ENCODE data around the gene GNPDA1. TPM values are rescaled to one million over a fixed set of nuclear protein-coding genes. Genes with fewer than 3 reads are reported as not detected.
A peak's percentile ranks its signal among the peaks of the same experiment; 100 is the strongest.

GNPDA1 gene
- total RNA-seq (2022) (53.2 and 54.0 TPM in 2 replicates), Bru-seq, nascent RNA (percentile 65 among the genes with signal in this experiment), BruChase-seq, experiment 1, labeled RNA remaining after a 6-hour chase (percentile 81 among the genes with signal in this experiment), BruChase-seq, experiment 2, labeled RNA remaining after a 2-hour chase (percentile 73 among the genes with signal in this experiment)
- long read RNA-seq, transcript GNPDA1-201 (7 exons, 2,273 nt): major isoform, 38 of 55 reads
- long read RNA-seq, transcript GNPDA1-210 (6 exons, 2,980 nt): minor isoform, 6 of 55 reads
- long read RNA-seq, partial matches to known transcripts: 3 of 55 reads
- long read RNA-seq, other reads (novel, unspliced or antisense): 8 of 55 reads

DNA sequence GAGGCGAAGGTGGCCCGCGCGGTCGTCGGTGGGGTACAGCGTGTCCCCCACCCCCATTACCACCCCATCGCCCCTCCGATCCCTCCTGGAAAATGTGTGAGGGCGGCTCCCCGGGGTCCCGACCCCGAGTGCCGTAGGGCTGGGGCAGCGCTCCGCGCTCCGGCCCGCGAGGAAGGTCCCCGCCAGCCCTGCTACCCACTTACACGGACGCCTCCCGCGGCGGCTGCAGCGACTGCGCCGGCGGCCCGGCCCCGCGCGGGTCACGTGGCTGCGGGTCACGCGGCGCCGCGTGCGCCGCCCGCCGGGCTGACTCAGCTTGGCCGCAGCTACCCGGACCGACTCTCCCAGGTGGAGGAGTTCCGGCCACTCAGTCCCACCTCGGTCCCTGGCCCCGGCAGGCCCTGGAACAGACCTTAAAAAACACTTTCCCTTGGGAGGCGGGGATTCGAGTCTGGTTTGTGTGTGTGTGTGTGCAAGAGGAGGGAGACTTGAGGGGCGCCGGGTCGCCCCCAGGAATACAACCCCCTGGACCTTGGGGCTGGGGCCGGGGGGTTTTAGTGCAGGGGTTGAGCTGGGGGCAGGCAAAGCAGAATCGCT is at the start of gene GNPDA1:
Gene GNPDA1 (minus strand): TSS at position 236 of the 597 bp plus-strand sequence. CDS start 992 bp downstream, outside the sequence.
- peak; percentile 89 for DNase-seq
- no TSS peak for BruUV-seq (replicated peaks)
- CTCF ChIA-PET: interaction anchor here (0.6 to 2.6 kb wide), 8 partner anchors 22 to 1602 kb away, joined by 3 to 13 read pairs (median 4); partner anchors contain the start of gene RNF14

DNA sequence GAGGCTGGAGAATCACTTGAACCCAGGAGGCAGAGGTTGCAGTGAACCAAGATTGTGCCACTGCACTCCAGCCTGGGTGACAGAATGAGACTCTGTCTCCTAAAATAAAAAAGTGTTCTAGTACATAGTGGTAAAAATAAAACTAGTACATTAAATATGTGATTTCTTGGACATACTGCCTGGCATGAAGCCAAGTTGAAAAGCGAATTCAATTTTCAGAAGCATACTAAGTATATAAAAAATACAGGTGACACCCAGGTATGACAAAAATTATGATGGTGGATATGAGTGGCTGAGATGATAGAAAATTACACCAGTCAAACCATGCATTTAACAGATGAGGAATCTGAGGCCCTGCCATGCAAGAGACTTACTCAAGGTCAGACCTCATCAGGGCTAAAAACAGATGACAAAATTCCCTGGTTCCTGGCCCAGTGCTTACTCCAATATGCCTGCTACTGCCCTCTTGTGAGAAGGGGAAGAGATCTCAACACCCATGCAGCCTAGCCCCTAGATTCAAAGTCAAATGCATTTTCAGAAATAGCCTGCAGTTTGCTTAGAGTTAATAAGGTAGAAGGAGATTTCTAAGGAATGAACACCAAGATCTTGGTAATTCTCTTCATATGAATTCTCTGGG is 46.6 kb upstream of the GNPDA1 start:
- H3K27ac Mint-ChIP-seq (ENCODE audit: unreplicated experiment): no peak overlapping the region
- H3K4me1 Mint-ChIP-seq (ENCODE audit: low read depth, unreplicated experiment): peaks cover 26% of the 10 kb centered on the region
- H3K27me3 Mint-ChIP-seq (ENCODE audit: unreplicated experiment): no peaks in the 10 kb centered on the region
- TF ChIP-seq, protein P1, sequence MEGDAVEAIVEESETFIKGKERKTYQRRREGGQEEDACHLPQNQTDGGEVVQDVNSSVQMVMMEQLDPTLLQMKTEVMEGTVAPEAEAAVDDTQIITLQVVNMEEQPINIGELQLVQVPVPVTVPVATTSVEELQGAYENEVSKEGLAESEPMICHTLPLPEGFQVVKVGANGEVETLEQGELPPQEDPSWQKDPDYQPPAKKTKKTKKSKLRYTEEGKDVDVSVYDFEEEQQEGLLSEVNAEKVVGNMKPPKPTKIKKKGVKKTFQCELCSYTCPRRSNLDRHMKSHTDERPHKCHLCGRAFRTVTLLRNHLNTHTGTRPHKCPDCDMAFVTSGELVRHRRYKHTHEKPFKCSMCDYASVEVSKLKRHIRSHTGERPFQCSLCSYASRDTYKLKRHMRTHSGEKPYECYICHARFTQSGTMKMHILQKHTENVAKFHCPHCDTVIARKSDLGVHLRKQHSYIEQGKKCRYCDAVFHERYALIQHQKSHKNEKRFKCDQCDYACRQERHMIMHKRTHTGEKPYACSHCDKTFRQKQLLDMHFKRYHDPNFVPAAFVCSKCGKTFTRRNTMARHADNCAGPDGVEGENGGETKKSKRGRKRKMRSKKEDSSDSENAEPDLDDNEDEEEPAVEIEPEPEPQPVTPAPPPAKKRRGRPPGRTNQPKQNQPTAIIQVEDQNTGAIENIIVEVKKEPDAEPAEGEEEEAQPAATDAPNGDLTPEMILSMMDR (IDR thresholded peaks at IDR 0.05; ENCODE audit: unreplicated experiment): no peak
- intact Hi-C loops (cut with micrococcal nuclease; ENCODE audit: unreplicated experiment): no loop called here
- no peak for DNase-seq
- H3K9me3 Mint-ChIP-seq (ENCODE audit: low read depth, unreplicated experiment): no peaks in the 10 kb centered on the region
- H3K4me3 Mint-ChIP-seq (ENCODE audit: low read depth, unreplicated experiment): no peak overlapping the region
- peaks cover 6% of the 10 kb centered on the region for H3K36me3 Mint-ChIP-seq (ENCODE audit: insufficient read depth, unreplicated experiment)
- CTCF ChIA-PET: no interaction called here
- BruUV-seq (replicated peaks): no TSS peak

More for the DNA sequence above, at the start of gene GNPDA1:
- intact Hi-C loops (cut with micrococcal nuclease; ENCODE audit: unreplicated experiment): loop anchor here (2.0 kb wide), 1 partner anchor 96 kb away; the partner anchor contains the start of gene NDFIP1
- TF ChIP-seq, protein P1 (IDR thresholded peaks at IDR 0.05; ENCODE audit: unreplicated experiment): no peak
- Mint-ChIP-seq H3K27ac (ENCODE audit: unreplicated experiment) (peak within 1 kb of the TSS; percentile 96), H3K27me3 (ENCODE audit: unreplicated experiment) (no peaks in the 10 kb centered on the region), H3K9me3 (ENCODE audit: low read depth, unreplicated experiment) (no peaks in the 10 kb centered on the region), H3K36me3 (ENCODE audit: insufficient read depth, unreplicated experiment) (peaks cover 43% of the 10 kb centered on the region), H3K4me3 (ENCODE audit: low read depth, unreplicated experiment) (peak within 1 kb of the TSS; percentile 80), H3K4me1 (ENCODE audit: low read depth, unreplicated experiment) (peaks cover 36% of the 10 kb centered on the region)

DNA sequence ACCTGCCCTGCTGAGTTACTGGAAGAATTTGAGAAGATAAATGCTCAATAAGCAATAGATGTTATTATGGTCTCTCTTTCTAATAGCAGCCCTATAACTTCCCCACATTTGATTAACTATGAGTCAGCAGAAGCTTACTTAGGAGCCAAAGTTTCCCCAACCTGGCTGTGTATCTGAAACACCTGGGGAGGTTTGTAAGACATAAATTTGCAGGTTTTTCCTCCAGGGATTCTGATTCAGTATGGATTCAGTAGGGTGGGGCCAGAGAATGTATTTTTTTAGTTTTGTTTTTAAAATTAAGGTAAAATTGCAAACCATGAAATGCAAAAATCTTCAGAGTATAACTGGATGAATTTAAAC is 44.9 kb upstream of the GNPDA1 start:
- intact Hi-C loops (cut with micrococcal nuclease; ENCODE audit: unreplicated experiment): no loop called here
- Mint-ChIP-seq H3K36me3 (ENCODE audit: insufficient read depth, unreplicated experiment) (no peaks in the 10 kb centered on the region), H3K27ac (ENCODE audit: unreplicated experiment) (no peak overlapping the region), H3K9me3 (ENCODE audit: low read depth, unreplicated experiment) (no peaks in the 10 kb centered on the region), H3K4me3 (ENCODE audit: low read depth, unreplicated experiment) (no peak overlapping the region), H3K27me3 (ENCODE audit: unreplicated experiment) (no peaks in the 10 kb centered on the region), H3K4me1 (ENCODE audit: low read depth, unreplicated experiment) (peaks cover 27% of the 10 kb centered on the region)
- CTCF ChIA-PET: interaction anchor here (0.9 to 1.9 kb wide), 2 partner anchors 34 to 89 kb away, joined by 3 to 4 read pairs; no protein-coding TSS in a partner anchor
- TF ChIP-seq, protein P1 (IDR thresholded peaks at IDR 0.05; ENCODE audit: unreplicated experiment): no peak
- no peak for DNase-seq
- BruUV-seq (replicated peaks): no TSS peak

DNA sequence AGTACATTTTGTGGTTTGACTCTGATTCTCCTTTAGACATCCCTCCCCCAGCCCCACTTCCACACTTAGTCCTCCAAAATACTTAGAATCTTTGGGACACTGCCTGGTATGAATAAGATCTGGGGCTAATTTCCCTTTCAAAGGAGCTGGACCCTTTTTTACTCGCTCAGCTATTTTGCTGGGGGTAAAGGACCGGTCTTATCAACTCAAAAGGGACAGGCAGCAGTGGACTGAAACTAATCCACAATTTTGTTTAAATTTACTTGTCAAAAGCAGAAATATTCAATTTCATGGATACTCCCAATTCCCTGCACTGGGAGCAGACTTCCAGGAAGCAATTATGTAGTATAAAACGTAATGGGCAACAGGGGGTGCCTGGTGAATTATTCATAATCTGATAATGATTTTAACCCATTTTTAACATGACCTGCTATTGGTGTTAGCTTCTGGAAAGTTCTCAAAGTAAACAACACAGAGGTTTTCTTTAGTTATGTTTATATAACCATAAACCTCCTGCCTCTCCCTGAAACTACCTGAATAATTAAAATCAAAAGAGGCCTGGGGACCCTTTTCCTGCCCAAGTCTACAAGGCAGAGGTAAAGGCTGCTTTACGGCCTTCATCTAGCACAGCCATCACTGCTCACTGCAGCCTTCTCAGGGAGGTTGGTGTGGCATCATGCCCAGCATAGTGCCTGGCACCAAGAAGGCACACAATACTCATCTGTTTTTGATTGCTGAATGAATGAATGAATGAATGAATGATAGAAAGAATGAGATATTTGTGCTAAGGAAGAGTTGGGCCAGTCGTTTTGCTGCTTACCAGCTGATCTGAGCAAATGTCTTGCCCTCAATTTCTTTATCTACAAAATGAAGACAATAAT is 44.2 kb upstream of the GNPDA1 start:
- Mint-ChIP-seq H3K27me3 (ENCODE audit: unreplicated experiment) (no peaks in the 10 kb centered on the region), H3K9me3 (ENCODE audit: low read depth, unreplicated experiment) (no peaks in the 10 kb centered on the region), H3K36me3 (ENCODE audit: insufficient read depth, unreplicated experiment) (no peaks in the 10 kb centered on the region), H3K4me1 (ENCODE audit: low read depth, unreplicated experiment) (peaks cover 27% of the 10 kb centered on the region), H3K4me3 (ENCODE audit: low read depth, unreplicated experiment) (no peak overlapping the region), H3K27ac (ENCODE audit: unreplicated experiment) (no peak overlapping the region)
- intact Hi-C loops (cut with micrococcal nuclease; ENCODE audit: unreplicated experiment): no loop called here
- no peak for DNase-seq
- BruUV-seq (replicated peaks): no TSS peak
- TF ChIP-seq, protein P1 (IDR thresholded peaks at IDR 0.05; ENCODE audit: unreplicated experiment): no peak
- CTCF ChIA-PET: interaction anchor here (0.6 to 1.9 kb wide), 3 partner anchors 15 to 530 kb away, joined by 3 to 4 read pairs (median 4); no protein-coding TSS in a partner anchor
